T-helper 1 cell (primary cell): ENCODE results near the gene UNKL.

Experiments used
- DNase-seq, 5 donors: peaks; one replicate each; pipeline ENCODE4 v3.0.0-alpha.2; 2012 to 2020

The UNKL gene

DNA sequence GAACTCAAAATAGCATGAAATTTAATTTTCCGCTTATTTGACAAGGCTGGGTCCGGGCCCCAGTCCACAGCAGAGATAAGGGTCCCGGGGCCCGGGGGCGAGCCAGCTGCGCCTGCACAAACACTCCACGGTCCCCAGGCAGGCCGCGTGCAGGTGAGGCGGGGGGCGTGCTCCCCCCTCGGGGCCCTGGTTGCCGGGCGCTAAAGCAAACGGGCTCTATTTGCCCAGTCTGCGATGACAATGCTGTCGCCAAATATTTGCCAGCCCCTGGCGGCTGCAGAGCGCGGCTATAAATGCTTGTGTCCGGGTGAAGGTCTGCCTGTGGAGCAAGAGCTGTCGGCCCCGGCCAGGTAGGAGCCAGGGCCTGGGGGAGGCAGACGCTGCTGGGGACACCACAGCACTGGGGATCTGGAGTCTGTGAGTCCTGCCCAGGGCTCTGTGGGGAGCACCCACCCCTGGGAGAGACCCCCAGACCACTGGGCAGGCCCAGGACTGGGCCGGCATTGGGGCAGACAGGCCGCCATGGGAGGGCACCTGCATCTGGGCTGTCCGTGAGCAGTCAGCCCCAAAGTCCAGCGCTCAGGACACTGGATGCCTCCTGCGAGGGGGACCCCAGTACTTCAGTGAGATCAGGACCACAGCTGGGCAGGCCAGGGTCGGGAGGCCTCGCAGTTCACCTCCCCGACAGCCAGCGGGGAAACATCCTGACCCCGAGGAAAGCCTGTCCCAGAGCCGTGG lies 16.4 kb upstream of the UNKL start, which contains the start of gene PERCC1:
PERCC1 (plus strand) TSS at position 320 of the 738 bp plus-strand sequence. CDS start 1,516 bp downstream, outside the sequence.
- DNase-seq: no peak

DNA sequence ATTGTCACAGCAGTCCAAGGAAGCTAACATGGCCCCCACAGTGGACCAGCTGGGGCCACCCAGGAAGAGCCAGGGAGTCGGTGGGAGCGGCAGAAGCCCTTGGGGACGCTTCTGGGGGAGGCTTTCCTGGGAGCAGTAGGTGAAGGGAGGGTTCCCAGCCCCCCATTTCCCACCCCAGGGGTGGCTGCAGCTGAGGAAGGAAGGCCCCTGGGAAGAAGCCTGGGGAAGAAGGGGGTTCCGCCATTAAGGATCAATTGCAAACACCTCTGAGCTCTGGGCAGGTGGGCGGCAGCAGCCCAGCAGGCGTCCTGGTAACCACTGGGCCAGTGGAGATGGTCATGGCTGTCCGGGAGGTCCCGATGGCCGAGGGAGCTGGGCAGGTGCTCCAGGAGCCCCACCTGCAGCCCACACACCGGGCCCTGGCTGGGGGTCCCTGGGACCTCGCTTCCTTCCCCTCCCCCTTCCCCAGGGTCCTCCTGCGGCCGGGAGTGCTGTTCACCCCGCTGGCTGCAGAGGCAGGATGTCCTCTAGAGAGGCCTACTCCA lies 15.8 kb upstream of the UNKL start:
- no peak for DNase-seq

- no peak for DNase-seq
These were observed 15.1 kb upstream of the UNKL start for GRCh38 chr16:1429631-1430030.

DNA sequence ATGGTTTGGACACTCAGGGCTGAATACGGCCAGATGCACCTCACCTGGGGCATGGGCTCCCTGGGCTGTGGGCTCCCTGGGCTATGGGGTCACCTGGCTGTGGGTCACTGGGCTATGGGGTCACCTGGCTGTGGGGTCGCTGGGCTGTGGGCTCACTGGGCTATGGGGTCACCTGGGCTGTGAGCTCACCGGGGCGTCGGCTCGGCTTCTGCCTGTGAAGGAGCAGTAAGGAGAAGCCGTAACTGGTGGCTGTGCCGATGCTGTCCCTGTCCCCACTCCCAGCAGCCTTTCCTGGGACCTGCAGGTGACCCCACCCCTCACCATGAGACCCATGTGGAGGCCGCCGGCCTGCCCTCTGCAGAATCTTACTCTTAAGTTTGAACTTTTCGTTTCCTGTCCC lies 14.5 kb upstream of the UNKL start:
- no peak for DNase-seq

DNA sequence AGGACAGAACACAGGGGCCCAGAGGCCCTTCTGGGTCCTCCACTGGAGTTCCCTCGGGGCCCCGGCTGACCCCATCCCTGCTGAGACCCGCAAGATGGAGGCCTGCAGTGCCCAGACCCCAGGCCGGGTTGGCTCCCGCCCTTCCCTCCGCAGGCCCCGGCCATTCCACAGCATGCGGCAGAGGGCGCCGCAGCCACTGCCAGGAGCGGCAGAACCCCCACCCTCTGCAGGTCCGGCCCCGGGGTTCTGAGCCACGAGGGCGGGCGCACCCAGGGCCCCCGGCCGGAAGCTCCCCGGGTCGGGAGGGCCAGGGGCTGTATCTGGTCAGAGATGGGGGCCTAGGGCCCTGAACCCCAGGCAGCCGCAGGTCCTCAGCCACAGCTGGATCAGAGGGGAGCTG lies 14.0 kb upstream of the UNKL start:
- DNase-seq: peak in 1 of 5 donors; percentile 15

DNA sequence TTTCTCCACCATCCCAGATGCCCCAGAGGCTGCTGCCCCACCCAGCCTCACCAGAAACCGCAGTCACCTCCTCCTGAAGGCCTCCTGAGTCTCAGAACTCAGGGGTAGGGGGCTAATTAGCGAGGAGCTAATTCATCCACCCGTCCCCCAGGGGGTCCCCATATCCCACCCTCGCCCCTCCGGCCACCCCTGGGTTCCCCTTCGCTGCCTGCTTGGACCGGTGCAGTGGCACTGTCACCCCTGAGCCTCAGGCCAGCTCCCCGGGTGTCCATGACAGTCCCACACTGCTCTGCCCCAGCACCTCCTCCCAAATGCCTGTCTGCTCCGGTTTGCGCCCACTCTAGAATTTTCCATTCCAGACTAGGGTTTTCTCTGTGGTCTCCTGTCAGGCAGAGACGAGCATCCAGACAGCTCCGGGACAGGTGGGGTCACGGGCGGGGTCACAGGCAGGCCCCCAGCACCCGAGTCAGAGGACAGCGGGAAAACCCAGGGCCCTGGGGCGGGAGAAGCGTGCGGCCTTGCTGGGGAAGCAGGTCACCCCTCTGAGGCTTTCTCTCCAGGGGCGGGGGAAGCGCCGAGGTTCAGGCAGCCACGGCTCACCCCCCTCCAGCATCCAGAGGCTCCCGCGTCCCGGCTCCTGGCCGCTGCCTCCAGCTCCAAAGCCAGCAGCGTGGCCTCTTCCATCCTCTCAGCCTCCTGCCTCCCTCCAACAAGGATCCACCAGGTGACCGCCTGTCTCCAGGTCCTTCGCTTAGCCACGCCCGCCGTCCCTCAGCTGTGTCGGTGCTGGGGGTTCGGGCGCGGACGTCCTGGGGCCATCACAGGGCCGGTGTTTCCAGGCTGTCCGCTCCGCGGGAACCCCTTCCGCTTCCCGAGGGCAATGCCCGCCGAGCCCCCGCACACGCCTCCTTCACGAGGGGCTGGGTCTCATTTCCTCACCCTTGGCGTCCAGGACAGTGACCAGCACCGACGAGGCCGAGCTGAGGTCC lies 13.3 kb upstream of the UNKL start:
- no peak for DNase-seq

DNA sequence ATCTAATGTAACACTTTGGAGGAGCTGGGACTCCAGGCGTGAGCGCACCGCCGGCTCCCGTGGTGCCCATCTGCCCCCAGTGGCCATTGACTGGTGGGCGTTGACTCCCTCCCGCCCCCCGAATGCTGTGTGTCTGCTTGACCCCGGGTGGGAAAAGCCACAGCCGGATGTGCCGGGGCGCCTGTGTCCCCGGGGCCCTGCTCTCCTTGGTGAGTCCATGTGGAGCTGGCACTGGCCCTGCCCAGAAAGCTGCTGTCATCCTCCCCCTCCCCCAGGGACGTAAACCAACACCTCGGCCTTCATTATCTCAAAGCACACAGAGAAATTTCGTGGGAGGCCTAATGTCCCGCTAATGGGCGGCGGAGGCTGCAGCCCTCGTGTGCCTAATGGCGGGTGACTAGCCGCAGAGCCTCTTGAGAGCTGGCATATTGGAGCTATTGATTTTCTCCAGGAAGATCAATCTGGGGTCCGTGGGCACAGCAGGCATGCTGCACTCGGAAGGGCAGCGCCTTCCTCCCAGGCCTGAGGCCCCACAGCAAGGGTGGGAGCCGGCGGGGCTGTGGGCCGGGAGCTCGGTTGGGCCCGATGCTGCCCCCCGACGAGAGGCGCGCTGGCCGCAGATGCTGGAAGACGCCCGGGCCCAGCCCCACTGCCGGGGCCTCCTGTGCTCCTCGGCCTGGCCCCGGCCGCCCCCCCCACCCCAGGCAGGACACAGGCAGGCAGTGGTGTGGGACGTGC lies 12.4 kb upstream of the UNKL start:
- DNase-seq: no peak

DNA sequence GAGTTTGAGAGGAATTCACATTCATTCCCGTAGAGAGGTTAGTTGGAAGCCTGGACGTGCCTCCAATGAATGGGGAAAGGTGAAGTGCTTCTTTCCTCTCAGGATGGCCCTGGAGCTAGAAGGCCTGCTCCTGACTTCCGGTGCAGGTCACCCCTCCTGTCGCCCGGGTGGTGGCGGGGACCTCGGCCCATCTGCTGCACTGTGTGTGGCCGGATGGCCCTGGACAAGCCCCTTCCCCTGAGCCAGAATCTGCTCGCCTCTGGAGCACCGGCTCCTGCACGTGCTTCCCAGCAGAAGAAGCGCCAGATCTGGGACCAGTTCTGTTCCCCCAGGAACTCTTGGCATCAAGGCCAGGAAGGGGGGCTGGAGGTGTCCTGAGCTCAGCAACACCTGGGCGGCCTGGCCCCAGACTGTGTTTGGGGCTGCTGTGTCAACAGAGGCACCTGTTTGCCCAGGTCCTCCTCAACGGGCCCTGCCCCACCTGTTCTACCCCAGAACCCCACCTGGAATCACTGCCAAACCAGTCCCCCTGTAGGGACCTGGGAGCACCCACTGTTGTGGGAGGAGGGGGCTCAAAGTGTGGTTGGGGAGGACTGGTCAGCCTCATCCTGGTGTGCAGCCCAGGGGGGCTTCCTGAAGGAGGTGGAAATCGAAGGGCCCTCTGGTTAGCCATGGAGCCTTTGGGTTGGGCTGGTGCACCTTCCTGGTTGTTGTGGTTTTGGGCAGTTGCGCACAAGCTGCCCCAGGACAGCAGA lies 11.3 kb upstream of the UNKL start:
- no peak for DNase-seq

DNA sequence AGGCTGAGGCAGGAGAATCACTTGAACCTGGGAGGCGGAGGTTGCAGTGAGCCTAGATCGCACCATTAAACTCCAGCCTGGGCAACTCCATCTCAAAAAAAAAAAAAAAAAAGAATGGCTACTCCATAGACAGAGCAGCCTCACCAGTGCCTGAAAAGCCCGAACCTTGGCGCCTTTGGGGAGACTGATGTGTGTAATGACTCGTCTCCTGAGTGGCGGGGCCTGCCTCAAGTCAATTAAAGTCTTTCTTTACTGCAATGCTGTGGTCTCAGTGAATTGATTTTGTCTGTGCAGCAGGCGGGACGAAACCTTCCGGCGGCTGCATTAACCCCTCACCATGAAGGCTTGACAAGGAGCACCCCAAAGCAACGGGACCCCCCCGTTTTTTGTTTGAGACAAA lies 9.5 kb upstream of the UNKL start:
- no peak for DNase-seq

DNA sequence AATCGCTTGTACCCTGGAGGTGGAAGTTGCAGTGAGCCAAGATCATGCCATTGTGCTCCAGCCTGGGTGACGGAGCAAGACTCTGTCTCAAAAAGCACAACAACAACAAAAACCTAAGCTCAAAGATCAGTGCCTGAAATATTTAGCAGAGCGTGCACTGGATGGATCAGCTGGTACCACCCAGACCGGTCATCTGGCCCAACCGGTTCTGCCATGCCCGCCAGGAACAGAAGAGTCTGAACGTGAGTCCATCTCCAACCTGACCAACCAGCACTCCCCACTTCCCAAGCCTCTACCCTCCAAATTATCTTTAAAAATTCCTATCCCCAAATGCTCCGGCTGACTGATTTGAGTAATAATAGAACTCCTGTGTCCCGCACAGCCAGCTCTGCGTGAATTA lies 7.6 kb upstream of the UNKL start:
- DNase-seq: no peak

DNA sequence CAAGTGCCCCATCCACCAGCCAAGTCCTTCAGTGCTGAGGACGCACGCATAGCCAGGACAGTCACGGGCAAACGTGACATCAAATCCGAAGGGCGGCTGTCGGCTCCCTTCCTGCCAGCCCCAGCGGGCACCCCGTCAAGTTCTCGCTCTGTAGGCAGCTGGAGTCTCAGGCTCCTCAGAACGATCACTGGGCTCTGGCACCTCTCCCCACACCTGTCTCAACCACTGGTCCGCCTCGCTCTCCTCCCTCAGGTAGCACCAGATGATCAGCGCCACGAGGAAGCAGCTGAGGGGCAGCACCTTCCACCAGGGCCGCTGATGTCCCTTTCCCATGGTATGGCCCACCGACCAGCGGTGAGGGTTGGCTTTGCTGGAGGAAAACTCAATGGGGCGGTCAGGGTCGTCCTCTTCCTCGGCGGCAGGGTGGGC lies 5.6 kb upstream of the UNKL start:
- DNase-seq: peak in 1 of 5 donors; percentile 11

DNA sequence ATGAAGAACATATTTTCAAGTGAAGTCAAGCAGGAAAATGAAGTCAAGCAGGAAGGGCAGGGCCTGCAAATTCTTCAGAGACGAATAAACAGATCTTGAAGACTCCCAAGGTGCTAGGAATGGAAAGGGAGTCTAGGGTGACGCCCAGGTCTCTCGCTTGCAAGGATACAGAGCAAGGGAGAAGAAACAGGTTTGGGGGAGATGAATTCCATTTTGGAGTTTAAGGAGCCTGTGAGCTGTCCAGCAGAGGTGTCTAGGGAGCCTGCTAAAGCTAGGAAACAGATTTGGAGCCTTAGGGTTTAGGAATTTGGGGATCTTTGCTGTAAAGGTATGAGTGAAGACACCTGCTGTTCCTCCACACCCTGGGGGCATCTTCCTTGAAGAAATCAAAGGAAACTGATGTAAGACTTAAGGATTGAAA lies 2.0 kb upstream of the UNKL start:
- DNase-seq: no peak

GRCh38 chr16:1413684-1414531 lies 596 bp downstream of the UNKL start:
- peak; percentile 26 to 74 (median 45) for DNase-seq

GRCh38 chr16:1412847-1413246 lies 1.7 kb downstream of the UNKL start:
- no peak for DNase-seq

- DNase-seq: peak; percentile 88 to 94 (median 93)
These were observed 6.2 kb downstream of the UNKL start for GRCh38 chr16:1408171-1408837.

DNA sequence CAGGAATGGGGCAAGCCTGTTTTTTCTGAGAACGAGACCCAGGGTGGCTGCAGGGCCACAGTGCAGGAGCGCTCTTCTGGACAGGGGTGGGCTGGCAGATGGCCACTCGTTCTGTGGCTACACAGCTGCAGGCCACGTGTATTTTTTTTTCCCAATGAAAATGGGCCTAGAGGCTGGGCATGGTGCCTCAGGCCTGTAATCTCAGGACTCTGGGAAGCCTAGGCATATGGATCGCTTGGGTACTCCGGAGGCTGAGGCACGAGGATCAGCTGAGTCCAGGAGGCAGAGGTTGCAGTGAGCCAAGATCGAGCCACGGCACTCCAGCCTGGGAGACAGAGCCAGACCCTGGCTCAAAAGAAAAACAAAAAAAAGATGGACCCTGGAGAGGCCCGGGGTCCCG lies 6.8 kb downstream of the UNKL start:
- DNase-seq: no peak

- no peak for DNase-seq
These were observed 10.8 kb downstream of the UNKL start for GRCh38 chr16:1403733-1404132.

DNA sequence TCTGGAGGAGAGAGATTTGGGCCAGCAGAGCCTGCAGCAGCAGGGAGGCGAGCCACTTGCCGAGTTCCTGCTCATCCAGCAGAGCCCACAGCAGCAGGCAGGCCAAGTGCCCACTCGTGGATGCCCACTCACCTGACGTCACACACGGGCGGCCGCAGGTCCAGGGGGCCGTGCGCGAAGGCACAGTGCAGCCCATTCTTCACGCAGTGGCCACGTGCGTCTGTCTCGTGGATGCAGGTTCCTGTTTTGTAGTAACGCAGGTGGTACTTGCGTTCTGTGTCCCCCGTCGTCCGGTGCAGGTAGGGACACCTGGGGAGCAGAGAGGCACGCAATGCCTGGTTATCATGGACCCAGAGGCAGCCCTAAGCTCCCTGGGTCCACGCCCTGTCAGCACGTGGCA lies 11.5 kb downstream of the UNKL start:
- DNase-seq: no peak

DNA sequence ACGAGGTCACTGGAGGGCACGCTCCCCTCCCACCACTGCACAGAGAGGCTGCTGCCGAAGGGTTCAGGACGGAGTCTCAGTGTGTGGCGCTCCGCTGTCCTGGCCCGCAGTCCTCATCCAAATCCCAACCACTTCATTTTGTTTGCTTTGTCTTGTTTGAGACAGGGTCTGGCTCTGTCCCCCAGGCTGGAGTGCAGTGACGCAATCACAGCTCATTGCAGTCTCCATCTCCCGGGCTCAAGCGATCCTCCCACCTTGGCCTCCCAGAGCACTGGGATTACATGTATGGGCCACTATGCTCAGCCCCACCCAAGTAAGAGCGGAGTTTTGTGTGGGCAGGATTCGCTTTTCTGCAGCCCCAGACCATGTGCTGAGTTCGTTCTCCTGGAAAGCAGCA lies 12.7 kb downstream of the UNKL start:
- DNase-seq: no peak

- DNase-seq: no peak
These were observed 13.3 kb downstream of the UNKL start for GRCh38 chr16:1401061-1401757.
